Right lung (tissue), 5 donors: ENCODE data around the gene PTPN3. TPM values are rescaled to one million over a fixed set of nuclear protein-coding genes. Genes with fewer than 3 reads are reported as not detected.
"Not testable (repeated sequence)": the region's sequence is repeated elsewhere in the genome, so short reads cannot be mapped to it uniquely, and the experiment has no call there.

Experiments used
- DNase-seq, 2 donors: peaks; one replicate each; pipeline ENCODE4 v3.0.0-alpha.2; 2013
- polyA plus RNA-seq, 5 donors: library from polyadenylated mRNA; unstranded; fragments of 120-200 nt; gene quantifications; one replicate each; pipeline versions ENCODE4 v1.2.1 to v1.2.3, GENCODE V29; 2013; ENCODE audit warnings: inconsistent platforms in 1 of 5, low replicate concordance in 1 of 5; ENCODE audit not compliant: insufficient read length in 5 of 5, insufficient read depth in 1 of 5

The PTPN3 gene
- polyA plus RNA-seq, 5 donors, result 9.1 to 15.4 (median 12.7) TPM

DNA sequence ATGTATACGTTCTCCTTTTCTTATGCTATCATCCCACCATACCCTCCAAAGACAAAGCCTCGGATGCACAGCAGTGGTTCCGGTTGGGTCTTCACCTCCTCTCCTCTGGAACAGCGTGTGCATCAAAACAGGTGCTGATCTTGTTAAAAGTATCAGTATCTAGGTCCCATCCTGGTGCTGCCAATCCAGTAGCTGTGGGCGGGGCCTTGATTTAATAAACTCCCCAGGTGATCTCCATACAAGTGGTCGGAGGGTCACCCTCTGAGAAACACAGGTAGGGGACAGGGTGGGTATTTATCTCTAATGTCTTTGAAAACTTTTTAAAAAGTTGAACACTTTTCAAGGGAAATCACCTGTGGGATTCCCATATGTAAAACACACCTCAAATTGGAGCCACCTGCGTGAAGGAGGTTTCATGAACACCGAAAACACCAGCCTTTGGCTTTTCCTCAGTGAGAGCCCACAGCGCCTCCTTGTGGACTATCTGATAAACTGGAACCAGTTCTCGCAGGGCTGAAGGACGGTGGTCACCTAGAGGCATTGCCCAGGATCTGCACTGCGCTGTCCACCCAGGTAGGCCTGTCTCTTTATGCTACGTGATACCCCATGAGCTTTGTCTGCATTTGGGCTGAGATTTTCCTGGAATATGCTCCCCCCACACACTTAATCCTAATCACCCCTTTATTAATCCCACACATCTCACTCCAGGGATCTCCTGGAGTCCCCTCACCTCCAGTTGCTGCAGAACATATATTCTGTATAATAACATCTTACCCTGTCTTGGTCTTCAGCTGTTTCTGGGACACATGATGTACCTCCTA, 96.7 kb downstream of the PTPN3 start:
- DNase-seq, result peak; percentile 13 to 28

DNA sequence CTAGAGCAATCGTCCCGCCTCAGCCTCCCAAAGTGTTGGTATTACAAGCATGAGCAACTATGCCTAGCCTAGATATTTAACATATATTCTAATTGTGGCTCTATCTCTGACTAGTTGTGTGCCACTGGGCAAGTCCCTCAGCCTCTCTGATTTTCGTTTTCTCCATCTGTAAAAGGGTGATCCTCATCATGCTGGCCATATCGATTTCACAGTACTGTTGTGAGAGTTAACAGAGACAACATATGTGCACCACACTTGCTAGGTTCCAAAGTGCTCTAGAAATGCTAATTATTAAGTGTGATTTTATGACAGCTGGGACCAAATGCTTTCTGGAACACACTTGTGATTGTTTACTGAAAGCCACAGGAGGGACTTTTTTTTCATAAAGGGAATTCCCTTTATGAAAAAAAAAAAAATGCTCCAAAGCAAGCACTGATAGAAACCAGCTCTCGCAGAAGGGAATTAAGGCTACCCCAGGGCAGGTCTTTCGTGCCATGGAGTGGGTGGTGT, 98.8 kb downstream of the PTPN3 start:
- DNase-seq, result no peak

DNA sequence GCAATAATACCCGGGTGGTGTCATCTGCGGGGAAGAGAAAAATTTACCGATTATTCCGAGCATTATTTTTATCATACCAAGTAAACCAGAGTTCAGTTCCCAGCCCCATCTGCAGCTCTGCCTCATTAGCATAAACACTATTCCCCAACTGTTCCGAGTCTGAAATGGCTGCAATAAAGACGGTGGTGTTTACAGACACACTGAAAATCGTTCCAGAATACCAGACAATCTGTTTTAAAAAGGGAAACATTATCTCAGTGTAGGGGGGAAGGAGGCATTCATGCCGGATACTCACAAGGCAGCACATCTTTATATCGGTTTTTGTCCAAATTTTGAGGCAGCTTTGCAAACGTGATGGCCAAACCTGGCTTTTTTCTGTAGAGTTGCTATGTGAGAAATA, 106.9 kb downstream of the PTPN3 start:
- no peak for DNase-seq

DNA sequence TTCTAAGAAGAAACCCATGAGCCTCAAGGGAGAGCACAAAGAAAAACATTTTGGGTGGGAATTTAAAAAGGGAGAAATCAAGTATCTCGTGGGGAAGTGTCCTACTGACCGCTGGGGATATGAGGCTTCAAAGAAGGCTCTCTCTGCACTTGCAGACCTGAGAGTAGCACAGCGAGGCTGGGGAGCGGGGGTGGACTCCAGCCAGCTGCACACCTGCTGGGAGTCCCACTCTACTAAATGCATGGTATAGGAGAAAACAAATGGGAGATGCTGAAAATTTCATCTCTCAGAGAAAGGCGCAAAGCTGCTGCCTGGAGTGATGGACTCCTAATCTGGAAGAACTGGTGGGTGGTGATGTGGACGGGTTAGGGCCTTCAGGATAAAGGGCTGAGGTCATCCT, 110.3 kb downstream of the PTPN3 start:
- DNase-seq, result no peak

GRCh38 chr9:109387206-109387605, 110.9 kb downstream of the PTPN3 start:
- DNase-seq, result no peak

DNA sequence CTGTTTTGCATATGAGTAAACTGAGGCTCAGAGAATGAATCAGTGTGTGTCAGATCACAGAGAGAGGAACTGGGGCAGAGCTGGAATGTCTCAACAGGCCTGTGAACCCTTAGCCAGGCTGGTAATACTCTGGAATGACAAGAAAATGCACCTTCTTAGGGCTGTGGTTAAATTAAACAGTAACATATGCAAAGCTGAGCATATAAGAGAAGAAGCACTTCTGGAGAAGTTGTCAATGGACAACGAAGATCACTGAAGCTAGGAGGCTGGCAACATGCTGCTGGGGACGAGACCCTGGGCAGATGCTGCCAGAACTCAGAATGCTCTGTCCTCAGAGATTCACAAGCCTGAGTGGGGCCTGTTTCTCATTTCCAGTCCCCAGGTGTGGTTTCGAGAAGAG, 112.6 kb downstream of the PTPN3 start:
- DNase-seq, result no peak

DNA sequence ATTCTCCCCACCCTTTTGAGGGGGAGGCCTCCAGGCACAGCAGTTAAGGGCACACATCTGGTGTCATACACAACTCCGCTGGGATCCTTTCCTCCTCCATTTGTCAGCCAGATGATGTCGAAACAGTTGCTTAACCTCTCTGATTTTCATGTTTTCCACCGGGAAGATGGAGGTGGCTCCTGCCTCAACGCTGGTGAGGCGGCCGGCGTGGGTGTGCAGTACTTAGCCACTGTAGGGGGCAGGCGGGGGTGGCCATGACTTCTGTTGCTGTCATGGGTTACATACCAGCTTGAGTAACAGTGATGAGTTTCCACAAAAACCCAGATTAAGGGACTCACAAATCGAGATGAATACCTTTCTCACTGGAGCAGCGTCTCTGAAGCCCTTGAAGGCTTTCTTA, 114.2 kb downstream of the PTPN3 start:
- no peak for DNase-seq

GRCh38 chr9:109383356-109383755, 114.8 kb downstream of the PTPN3 start:
- DNase-seq, result no peak

GRCh38 chr9:109382585-109382984, 115.5 kb downstream of the PTPN3 start:
- DNase-seq, result no peak

DNA sequence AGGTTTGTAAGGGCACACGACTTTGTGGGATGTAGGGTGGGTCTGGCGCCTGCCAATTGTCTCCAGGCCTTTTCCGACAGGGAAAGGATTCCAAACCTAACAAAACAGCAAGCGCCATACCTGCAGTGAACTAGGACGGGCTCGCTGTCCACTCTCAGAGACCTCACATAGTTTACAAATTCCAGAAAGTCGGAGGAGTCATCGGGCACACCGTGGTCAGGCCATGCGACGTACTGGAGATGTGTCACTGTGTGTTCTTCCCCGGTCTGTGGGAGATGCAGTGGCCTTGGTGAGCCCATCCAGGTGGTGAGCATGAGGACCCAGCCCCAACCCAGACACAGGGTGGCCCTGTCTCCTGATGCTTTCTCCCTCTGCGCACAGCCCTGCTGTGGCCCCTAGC, 115.9 kb downstream of the PTPN3 start:
- DNase-seq, result no peak

GRCh38 chr9:109381011-109381729, 116.9 kb downstream of the PTPN3 start:
- no peak for DNase-seq

- DNase-seq, result no peak
Observed at GRCh38 chr9:109379513-109379912, 118.6 kb downstream of the PTPN3 start.

- DNase-seq, result no peak
Observed at GRCh38 chr9:109378316-109378715, 119.8 kb downstream of the PTPN3 start.

GRCh38 chr9:109372246-109372645, 125.9 kb downstream of the PTPN3 start:
- no peak for DNase-seq

DNA sequence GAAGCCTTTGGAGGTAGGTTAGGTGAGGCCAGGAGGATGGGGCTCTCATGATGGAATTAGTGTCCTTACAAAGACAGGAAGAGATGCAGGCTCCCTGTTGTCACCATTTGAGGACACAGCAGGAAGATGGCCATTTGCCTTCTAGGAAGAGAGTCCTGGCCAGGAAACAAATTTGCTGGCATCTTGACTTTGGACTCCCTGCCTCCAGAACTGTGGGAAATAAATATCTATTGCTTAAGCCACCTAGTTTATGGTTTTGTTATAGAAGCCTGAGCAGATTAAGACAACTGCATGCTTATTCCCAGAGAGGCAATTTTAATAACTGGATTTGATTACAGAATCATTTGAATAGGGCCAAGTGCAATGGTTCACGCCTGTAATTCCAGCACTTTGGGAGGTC, 126.7 kb downstream of the PTPN3 start:
- no peak for DNase-seq

- DNase-seq, result no peak
Observed at GRCh38 chr9:109369285-109369684, 128.8 kb downstream of the PTPN3 start.

DNA sequence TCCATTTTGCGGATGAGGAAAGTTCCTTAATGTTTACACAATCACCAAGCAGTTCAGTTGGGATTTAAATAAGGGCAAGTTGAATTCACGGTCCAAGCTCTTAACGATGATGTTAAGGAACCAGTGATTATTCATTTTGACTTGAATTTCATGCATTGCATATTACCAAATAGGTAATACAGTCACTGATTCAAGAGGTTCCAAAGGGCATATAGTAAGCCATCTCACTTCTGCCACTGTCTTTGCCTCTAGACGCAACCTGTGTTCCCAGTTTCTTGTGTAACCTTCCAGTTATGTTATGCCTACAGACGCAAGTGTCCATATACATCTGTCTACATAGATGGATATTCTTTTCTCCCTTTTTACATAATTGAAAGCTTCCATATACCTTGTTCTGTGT, 137.3 kb downstream of the PTPN3 start:
- DNase-seq, result no peak

- not testable (repeated sequence) for DNase-seq
Observed at GRCh38 chr9:109358968-109359603, 139.0 kb downstream of the PTPN3 start.

GRCh38 chr9:109355564-109356297, 142.4 kb downstream of the PTPN3 start:
- DNase-seq, result no peak

DNA sequence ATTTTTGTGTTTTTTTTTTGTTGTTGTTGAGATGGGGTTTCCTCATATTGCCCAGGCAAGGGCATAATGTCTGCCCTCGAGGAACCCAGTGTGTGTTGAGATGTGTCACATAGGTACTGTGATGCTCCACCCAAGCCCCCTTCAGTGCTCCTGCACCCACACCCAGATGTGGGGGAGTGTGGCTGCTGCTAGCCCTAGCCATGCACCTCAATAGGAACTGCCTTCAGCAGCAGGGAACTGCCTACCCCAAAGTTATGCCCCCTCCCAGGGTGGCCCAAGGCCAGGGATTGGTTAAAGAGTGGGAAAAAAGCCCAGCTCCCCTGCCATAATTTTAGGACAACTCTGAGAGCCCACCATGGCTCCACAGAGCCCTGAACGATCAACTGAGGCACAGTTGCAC, 143.9 kb downstream of the PTPN3 start:
- no peak for DNase-seq

DNA sequence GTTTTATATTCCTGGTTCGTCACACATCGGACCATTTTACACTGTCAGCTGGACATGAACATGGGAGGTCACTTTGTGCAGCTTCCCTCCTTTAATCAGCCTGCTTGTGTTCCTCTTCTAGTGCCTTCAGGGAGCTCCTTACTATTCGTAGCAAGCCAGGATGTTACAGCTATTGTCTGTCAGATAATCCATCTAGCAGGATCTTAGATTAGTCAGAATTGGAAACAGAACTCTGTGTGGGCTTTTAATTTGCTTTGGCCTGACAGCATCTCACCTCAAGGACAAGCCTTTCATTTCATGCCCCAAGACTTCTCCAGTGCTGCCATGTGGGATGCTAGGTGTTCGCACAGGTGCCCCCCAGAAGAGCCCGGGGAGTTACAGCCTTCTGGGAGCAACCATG, 147.1 kb downstream of the PTPN3 start:
- DNase-seq, result no peak

DNA sequence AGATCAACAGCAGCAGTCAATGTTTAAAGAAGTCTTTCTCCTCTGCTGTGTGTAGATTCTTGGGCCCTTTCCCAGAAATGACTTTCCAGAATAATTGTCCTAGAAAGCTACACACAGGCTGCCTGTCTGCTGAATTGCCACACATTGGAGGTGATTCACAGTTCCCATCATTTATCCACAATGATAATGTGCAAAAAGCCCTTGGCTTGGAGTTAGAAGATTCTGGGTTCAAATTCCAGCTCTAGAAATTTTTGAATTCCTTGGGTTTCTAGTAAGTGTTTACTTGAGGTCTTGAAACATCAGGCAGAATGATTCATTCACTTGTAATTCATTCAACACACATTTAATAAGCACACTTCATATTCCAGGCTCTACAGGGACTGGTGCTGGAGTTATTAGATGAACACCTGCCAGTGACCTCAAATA, 148.7 kb downstream of the PTPN3 start:
- no peak for DNase-seq
